Pancreas (tissue), 10 donors: Measurements from ENCODE around the gene CEP128. TPM values are rescaled to one million over a fixed set of nuclear protein-coding genes. Genes with fewer than 3 reads are reported as not detected.

Source experiments
- ATAC-seq, 4 donors: fragments of 200-7000 bp; cut with Tn5 transposase; one replicate each; pipeline versions ENCODE4 v1.8.0 to v1.9.1; 2020; ENCODE audit warnings: mild to moderate bottlenecking in 4 of 4, moderate library complexity in 4 of 4
- DNase-seq, 6 donors: peaks; one replicate each; pipeline ENCODE4 v3.0.0-alpha.2; 2020
- FAIRE-seq: peaks from 2 replicates; lab custom pipeline; 2012; peaks lifted over from hg19 to GRCh38; lab: Jason Lieb, UNC
- H3K27ac ChIP-seq, 4 donors: fragments of 200-600 bp; sonication (generic); 1 replicate in 3 of 4; 2 replicates in 1 of 4; pipeline versions ENCODE4 v1.5.0 to v1.8.0; 2020
- H3K27me3 ChIP-seq, 4 donors: fragments of 200-600 bp; one replicate each; pipeline ENCODE4 v1.8.0; 2021
- H3K36me3 ChIP-seq, 3 donors: fragments of 200-600 bp; sonication (generic) in 1 of 3; one replicate each; pipeline versions ENCODE4 v1.5.0 to v1.8.0; 2020 to 2021
- H3K4me1 ChIP-seq, 3 donors: fragments of 200-600 bp; one replicate each; pipeline ENCODE4 v1.8.0; 2021
- H3K4me3 ChIP-seq, 4 donors: fragments of 200-600 bp; sonication (generic) in 2 of 4; one replicate each; pipeline versions ENCODE4 v1.5.0 to v1.8.0; 2020 to 2021
- H3K9me3 ChIP-seq, 4 donors: fragments of 200-600 bp; one replicate each; pipeline ENCODE4 v1.8.0; 2021
- WGBS, 2 donors: extraction: QIAGEN DNeasy Blood & Tissue Kit; methylation state at CpG; one replicate each; pipeline ENCODE4 v1.1.7; 2013; 5-methylcytosine and 5-hydroxymethylcytosine counted together
- intact Hi-C, 3 donors: fragments of 100-400 bp; cut with DNase I; formaldehyde crosslinking; loops; one replicate each; pipeline versions ENCODE4 v1.11.1 to v1.14.2; 2022
- polyA plus RNA-seq, 2 donors: library from polyadenylated mRNA; stranded (reverse); fragments of 200-250 nt; gene quantifications; one replicate each; pipeline ENCODE4 v1.2.3, GENCODE V29; 2013
- total RNA-seq, 6 donors: library from RNA; stranded (reverse); fragmentation: NEBNext Ultra II Directional in 4 of 6; extraction: Animal tissue kit (Norgen Biotek cat#: 25700) in 4 of 6; gene quantifications; one replicate each; pipeline versions ENCODE4 v1.2.1 to v1.2.4, GENCODE V29; 2021 to 2023
- TF ChIP-seq, protein P1 (sequence below), 4 donors: fragments of 200-600 bp; sonication (generic) in 3 of 4; IDR thresholded peaks; one replicate each; pipeline versions ENCODE4 v1.5.0 to v1.8.0; 2021; ENCODE audit warnings: antibody characterized with exemption in 4 of 4
- donor health status: healthy with polysubstance abuse.
- donor health status: DM: no; HTN: no; CAD: no; lungs with moderate emphysema.
- donor health status: DM: no; HTN: no; CAD: no.
- donor health status: control.
- donor health status: control.
- donor health status: Bipolar disorder and iron deficiency.
- donor health status: DM: yes; HTN: yes; CAD: no.
- donor health status: DM: no; HTN: no; CAD: no.
- donor health status: DM: no; HTN: no; CAD: no.
- donor health status: DM: yes; HTN: yes; CAD: no.

The CEP128 gene
- total and polyA plus RNA-seq, 8 donors, result 0.92 to 2.8 (median 2.0) TPM

- Histone ChIP-seq H3K9me3 (no peaks in the 10 kb centered on the region), H3K27me3 (no peaks in the 10 kb centered on the region), H3K4me1 (peaks cover 0 to 10% (median 0%) of the 10 kb centered on the region in 3 donors), H3K4me3 (no peak overlapping the region), H3K36me3 (no peaks in the 10 kb centered on the region), H3K27ac (no peak overlapping the region)
- TF ChIP-seq, protein P1, sequence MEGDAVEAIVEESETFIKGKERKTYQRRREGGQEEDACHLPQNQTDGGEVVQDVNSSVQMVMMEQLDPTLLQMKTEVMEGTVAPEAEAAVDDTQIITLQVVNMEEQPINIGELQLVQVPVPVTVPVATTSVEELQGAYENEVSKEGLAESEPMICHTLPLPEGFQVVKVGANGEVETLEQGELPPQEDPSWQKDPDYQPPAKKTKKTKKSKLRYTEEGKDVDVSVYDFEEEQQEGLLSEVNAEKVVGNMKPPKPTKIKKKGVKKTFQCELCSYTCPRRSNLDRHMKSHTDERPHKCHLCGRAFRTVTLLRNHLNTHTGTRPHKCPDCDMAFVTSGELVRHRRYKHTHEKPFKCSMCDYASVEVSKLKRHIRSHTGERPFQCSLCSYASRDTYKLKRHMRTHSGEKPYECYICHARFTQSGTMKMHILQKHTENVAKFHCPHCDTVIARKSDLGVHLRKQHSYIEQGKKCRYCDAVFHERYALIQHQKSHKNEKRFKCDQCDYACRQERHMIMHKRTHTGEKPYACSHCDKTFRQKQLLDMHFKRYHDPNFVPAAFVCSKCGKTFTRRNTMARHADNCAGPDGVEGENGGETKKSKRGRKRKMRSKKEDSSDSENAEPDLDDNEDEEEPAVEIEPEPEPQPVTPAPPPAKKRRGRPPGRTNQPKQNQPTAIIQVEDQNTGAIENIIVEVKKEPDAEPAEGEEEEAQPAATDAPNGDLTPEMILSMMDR (IDR thresholded peaks at IDR 0.05), result no peak
- no peak for DNase-seq
- FAIRE-seq, result no peak
- intact Hi-C loops, result no loop called here
- WGBS, 2 donors, result 87% methylated on average over 5 of the region's 5 CpGs
- ATAC-seq, result no peak
Measured at GRCh38 chr14:80607430-80608190, 333.9 kb downstream of the CEP128 start.

- TF ChIP-seq, protein P1 (IDR thresholded peaks at IDR 0.05), result no peak
- H3K36me3 ChIP-seq, result no peaks in the 10 kb centered on the region
- DNase-seq, result no peak
- no peaks in the 10 kb centered on the region for H3K9me3 ChIP-seq
- H3K4me1 ChIP-seq, result peaks cover 0 to 10% (median 0%) of the 10 kb centered on the region in 3 donors
- peak in 1 of 4 donors; percentile 47 for ATAC-seq
- H3K27ac ChIP-seq, result no peak overlapping the region
- H3K4me3 ChIP-seq, result no peak overlapping the region
- FAIRE-seq, result no peak
- no peaks in the 10 kb centered on the region for H3K27me3 ChIP-seq
- intact Hi-C loops, result no loop called here
Measured at GRCh38 chr14:80606347-80606772, 335.2 kb downstream of the CEP128 start.

GRCh38 chr14:80605536-80605935, 336.0 kb downstream of the CEP128 start:
- Histone ChIP-seq H3K4me3 (no peak overlapping the region), H3K4me1 (peaks cover 0 to 10% (median 0%) of the 10 kb centered on the region in 3 donors), H3K36me3 (no peaks in the 10 kb centered on the region), H3K27me3 (no peaks in the 10 kb centered on the region), H3K9me3 (no peaks in the 10 kb centered on the region), H3K27ac (no peak overlapping the region)
- intact Hi-C loops, result no loop called here
- no peak for ATAC-seq
- TF ChIP-seq, protein P1 (IDR thresholded peaks at IDR 0.05), result no peak
- FAIRE-seq, result no peak
- DNase-seq, result no peak

- TF ChIP-seq, protein P1 (IDR thresholded peaks at IDR 0.05), result no peak
- Histone ChIP-seq H3K27me3 (no peaks in the 10 kb centered on the region), H3K4me3 (no peak overlapping the region), H3K9me3 (no peaks in the 10 kb centered on the region), H3K36me3 (no peaks in the 10 kb centered on the region), H3K27ac (no peak overlapping the region), H3K4me1 (peaks cover 0 to 4% (median 0%) of the 10 kb centered on the region in 3 donors)
- no peak for DNase-seq
- intact Hi-C loops, result no loop called here
- ATAC-seq, result no peak
- WGBS, 2 donors, result 86 to 93% methylated on average over 1 of the region's 1 CpG
- FAIRE-seq, result no peak
Measured at GRCh38 chr14:80602946-80603345, 338.6 kb downstream of the CEP128 start.

DNA sequence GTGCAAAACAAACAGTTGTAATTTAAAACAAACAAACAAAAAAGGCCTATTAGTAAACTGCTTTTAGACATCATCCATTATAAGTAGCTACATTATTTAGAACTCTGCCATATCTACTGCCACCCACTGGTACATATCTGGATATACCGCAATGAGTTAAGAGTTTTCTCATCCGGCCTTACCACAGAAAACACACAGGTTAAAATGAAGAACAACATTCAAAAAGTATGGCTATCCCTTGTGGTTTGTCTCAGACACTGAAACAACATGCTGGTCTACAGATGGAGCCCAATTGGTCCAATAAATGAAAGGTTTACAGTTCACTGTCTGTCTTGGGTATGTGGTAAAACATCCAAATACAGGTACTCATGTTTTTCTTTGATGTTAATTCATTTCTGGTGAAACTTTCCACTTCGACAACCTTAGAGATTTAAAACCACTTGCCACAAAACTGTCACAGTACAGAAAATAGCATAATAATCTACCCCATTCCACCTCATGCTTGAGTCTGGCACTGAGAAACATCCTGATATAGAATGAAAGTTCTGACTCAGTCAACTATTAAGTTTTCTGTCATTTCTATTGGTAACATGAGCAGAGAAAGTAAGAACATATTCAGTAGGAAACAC, 354.3 kb downstream of the CEP128 start:
- intact Hi-C loops, result no loop called here
- H3K9me3 ChIP-seq, result no peaks in the 10 kb centered on the region
- FAIRE-seq (peak; percentile 71), DNase-seq (no peak), ATAC-seq (peak; percentile 39 to 76 (median 72))
- H3K4me1 ChIP-seq, result peaks cover 0 to 15% (median 5%) of the 10 kb centered on the region in 3 donors
- H3K36me3 ChIP-seq, result no peaks in the 10 kb centered on the region
- TF ChIP-seq, protein P1 (IDR thresholded peaks at IDR 0.05), result peak in 3 of 4 donors; percentile 6 to 28 (median 22)
- no peak overlapping the region for H3K4me3 ChIP-seq
- no peaks in the 10 kb centered on the region for H3K27me3 ChIP-seq
- H3K27ac ChIP-seq, result no peak overlapping the region
- WGBS, 2 donors, result 58 to 66% methylated on average over 3 of the region's 3 CpGs
